ENCODE results near the gene SNN.
A peak's percentile ranks its signal among the peaks of the same experiment; 100 is the strongest.

The SNN gene

GRCh38 chr16:11679941-11680911 lies 12.0 kb downstream of the SNN start:
- DNase-seq (ENCODE audit: low read depth), result no peak

DNA sequence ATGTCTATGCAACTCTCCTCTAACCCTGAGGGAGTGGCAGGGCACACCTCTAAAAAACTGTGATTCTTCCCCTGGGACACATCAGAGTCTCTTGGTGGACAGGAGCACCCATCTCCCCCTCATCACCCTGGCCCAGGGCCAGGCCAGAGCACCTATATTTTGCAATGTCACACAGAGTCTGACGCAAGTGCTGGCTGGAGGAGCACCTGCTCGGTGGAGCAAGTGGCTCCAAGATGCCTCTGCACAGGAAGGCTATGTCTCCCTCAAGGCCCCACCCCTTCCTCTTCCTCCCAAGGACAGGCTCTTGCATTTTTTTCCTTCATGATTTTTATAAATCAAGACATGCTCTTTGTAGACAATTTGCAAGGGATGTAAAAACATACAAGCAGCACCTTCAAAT lies 13.3 kb downstream of the SNN start:
- DNase-seq (ENCODE audit: low read depth), result no peak

DNA sequence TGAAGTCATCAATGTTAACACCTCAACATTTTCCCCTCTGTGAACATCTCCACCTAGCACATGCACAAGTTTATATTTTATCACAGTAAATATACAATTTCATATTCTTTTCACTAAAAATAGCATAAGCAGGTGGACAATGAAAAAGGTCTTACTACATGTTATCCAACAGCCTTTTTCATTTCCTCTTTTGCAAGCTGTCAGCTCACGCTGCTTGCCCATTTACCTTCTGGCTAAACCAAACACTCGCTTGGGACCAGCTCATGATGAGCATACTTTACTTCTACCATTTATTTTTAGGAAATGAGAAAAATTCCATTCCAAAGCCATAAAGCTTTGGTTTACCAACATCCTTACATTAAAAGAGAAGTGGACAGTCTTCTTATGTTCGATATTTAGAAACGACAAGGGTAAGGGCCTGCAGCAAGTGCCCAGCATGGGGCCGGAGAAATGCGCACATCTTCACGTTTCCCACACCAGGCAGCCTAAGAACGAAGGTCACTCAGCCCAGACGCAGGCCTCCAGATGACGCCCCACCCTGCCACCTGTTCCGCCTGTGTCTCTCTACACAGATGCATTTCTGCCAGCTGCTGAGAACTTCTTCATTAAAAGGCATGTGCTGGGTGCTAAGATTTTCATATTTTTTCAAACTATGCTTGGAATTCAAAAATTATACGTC lies 13.9 kb downstream of the SNN start:
- no peak for DNase-seq (ENCODE audit: low read depth)

DNA sequence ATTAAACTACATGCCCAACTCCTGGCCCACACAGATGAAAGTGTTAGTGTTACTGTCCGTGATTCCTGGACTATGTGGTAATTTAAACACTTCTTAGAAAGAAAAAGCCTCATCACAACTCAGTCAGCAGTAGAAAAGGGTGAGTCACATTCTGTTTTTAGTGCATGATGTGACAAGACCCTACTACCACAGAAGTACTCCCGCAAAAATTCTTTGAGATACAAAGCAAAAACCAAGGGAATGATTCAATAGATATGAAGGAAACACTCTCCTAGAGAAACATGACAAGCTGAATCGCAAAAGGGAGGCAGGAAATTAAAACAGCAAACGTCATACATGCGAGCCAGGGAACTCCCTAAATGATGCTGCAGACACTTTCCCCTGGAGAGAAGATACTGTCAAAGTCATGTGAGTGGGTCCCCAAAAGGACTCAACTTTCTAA lies 14.4 kb downstream of the SNN start:
- DNase-seq (ENCODE audit: low read depth), result peak; percentile 24

- DNase-seq (ENCODE audit: low read depth), result no peak
These were observed 14.9 kb downstream of the SNN start for GRCh38 chr16:11683145-11683544.

DNA sequence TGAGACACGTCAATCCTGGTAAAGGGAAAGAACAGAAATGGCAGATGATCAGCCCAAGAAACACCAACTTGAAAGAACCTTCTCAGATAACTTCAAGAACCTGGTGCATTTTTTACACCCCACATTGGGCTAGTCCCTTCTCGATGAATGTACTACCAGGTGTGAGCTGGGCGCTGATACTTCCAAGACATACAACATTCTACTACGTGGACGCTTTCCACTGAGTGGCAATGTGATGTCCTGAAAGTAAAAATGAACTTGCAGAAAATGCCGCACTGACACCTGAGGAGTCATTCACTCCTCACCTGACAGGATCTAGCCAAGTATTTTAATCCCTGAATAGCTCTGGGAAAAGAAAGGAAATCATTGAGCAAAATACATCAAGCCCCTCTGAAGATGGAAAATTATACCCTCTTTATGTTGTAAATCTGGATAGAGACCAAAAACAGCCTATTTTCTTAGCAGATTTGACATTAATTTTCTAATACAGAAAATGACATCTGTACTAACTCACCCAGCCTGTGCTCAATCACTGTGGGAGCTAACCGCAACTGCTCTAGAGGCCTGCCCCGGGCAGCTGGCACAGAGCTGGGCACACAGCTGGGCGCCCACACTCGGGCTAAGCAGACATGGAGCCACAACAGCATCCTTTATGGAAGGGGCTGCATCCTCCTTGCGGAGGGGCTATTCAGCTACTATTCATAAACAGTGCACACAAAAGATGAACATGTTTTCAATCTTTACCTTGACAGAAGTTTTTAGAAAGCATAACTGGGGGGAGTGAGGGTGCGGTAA lies 16.2 kb downstream of the SNN start:
- no peak for DNase-seq (ENCODE audit: low read depth)

DNA sequence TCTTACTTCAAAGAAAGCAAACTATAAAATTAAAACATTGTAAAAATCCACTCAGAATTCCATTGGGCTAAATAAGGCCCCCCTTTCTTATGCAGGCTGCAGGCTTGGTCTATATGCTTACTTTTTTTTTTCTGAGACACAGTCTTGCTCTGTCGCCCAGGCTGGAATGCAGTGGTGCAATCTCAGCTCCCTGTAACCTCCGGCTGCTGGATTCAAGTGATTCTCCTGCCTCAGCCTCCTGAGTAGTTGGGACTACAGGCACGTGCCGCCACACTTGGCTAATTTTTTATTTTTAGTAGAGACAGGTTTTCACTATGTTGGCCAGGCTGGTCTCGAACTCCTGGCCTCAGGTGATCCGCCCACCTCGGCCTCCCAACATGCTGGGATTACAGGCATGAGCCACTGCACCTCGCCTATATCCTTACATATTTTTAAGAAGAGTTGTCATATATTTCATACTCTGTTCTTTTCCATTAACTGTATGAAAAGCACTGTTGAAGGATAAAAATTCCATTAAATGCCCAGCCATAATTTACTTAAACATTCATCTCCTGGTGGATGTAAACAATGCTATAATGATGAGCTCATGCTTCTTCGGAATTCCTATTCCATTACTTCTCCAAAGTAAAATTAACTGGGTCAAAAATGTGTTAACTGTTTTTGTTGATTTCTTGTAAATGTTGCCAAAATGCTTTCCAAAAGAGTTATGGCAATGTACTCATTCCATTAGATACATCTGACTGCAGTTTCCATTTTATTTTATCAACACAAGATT lies 17.8 kb downstream of the SNN start:
- no peak for DNase-seq (ENCODE audit: low read depth)

GRCh38 chr16:11686713-11687380 lies 18.6 kb downstream of the SNN start:
- no peak for DNase-seq (ENCODE audit: low read depth)

DNA sequence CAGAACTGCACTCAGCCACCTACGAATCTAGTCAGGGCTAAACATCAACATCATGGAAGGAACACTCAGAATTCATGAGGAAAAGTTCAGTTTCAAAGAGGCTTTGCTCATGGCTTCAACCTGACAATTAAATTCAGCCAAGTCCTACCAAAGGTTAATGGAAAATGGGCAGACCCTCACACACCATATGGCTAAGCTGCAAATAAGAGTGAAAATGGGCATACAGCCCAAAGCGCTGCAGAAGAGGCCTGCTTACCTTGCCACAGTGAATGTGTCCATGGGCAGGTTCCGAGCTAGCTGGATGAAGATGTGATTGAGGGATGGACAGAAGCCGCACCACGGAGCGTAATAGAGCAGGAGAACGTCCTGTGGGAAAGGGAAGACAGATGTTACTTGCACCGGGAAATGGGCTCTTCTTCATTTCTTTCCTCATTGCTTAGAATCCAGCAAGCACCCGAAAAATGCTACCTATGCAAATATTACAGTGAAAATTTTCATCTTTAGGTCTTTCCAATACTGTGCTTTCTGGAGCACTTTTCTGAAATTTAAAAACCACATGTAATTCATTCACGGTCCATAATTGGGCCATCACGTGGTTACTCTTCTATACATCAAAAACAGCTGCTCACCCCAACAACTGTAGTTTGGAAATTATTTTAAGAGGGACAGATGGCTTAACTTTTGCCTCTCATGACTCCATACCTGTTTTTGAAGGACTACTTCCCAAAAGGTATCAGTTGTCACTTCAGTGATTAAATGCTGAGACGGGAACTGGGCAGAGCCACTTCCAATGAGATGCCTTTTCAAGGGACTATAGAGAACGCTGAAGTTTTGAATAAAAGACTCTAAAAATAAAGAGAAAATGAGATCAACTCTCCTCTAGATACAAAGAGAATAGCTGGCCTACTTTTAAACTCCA lies 19.6 kb downstream of the SNN start:
- no peak for DNase-seq (ENCODE audit: low read depth)

DNA sequence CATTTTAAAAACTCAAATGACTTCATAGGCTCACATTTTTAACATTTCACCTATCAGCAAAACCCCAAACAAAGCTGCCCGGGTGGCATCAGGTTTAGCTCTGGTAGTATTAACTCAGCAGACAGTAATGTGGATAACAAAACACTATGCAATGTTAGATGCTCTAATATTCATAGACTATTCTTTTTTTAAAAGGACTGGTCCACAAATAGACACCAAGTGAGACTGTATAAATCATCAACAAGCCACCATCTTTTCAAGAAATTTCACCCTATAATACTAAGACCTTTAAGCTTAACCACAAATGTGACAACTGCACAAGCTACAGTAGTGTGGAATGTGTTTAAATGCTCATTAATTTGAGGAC lies 20.2 kb downstream of the SNN start:
- no peak for DNase-seq (ENCODE audit: low read depth)

DNA sequence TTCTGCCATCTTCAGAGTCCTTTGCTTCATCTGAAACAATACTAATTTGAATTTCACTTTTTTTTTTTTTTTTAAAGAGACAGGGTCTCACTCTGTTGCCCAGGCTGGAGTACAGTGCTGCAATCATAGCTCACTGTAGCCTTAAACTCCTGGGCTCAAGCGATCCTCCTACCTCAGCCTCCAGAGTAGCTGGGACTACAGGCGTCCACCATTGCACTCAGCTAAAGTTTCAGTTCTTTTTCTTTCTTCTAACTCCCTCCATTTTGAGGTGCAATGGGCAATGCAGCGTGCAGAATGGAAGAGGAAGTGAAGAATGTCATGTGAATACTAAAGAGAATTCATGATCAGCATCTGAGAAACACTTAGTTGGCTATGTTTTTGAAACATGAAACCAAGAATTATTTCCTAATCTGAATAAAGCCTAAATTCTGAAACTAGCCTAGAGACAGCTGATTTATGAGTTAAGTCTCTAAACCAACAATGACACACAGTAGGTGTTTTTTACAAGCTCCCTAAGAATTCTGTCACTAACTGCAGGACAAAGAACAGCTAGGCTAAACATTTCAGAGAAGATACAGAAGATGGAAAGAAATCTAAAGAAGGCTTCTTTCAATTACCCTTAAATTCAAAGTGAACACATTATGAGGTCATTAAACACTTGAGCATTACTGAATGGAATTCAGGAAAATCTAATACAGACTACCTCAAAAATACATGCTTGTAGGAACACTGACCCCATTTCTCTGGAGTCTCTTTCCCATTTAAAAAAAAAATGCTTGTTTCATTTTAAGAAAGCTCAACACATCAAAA lies 21.0 kb downstream of the SNN start:
- DNase-seq (ENCODE audit: low read depth), result no peak

GRCh38 chr16:11691235-11691634 lies 23.0 kb downstream of the SNN start:
- DNase-seq (ENCODE audit: low read depth), result no peak

GRCh38 chr16:11691771-11692170 lies 23.5 kb downstream of the SNN start:
- no peak for DNase-seq (ENCODE audit: low read depth)

DNA sequence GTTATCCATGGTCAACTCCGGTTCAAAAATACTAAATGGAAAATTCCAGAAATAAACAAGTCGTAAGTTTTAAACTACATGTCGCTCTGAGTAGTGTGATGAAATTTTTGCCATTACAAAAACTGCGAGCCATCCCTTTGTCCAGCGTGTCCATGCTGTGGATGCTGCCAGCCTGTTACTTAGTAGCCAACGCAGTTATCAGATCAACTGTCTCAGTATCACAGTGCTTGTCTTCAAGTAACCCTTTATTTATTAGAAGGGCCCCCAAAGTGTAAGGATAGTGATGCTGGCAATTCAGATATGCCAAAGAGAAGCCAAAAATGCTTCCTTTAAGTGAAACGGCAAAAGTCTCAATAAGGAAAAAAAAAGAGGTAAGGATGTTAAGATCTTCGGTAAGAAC lies 23.9 kb downstream of the SNN start:
- no peak for DNase-seq (ENCODE audit: low read depth)

DNA sequence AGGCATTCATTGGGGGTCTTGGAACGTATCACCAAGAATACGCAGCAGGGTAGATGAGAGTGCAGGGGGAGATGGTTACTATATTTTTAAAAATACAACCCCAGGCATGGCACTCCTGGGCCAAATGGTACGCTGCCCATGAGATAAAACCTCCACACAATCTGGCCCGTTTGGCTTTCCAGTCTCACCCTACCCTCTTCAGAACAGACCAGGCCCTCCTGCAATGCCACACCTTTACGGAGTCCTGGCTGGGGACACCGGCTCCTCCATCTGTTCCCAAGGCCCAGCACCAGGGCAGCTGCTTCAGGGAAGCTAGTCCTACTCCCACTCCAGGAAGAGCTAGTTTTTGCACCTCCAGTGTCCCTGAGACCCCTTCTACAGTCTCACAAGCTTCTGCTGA lies 24.4 kb downstream of the SNN start:
- no peak for DNase-seq (ENCODE audit: low read depth)

GRCh38 chr16:11696266-11697012 lies 28.2 kb downstream of the SNN start:
- no peak for DNase-seq (ENCODE audit: low read depth)

DNA sequence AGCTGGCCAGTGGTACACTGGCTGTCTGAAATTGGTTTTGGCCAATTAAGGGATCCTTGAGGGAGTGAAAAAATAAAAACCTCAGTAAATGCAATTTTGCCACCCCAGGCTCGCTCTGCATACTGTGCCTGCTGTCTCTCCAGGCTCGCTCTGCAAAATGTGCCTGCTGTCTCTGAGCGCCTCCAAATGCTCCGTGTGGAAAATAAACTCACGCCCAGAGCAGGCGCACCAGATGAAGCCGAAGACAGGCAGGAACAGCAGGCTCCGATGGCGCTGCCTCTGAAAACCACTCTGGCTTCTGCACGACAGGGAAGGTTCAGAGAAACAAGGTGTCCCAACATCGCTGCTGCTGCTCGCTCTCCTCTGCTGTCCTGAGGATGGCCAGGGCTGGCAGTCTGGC lies 29.1 kb downstream of the SNN start:
- DNase-seq (ENCODE audit: low read depth), result no peak

GRCh38 chr16:11698271-11698689 lies 30.0 kb downstream of the SNN start:
- no peak for DNase-seq (ENCODE audit: low read depth)
